ENCODE results near the gene LARGE1.

- no peak for TF ChIP-seq POLR2A (IDR thresholded peaks at IDR 0.05)
- TF ChIP-seq CTCF (IDR thresholded peaks at IDR 0.05) = no peak
Observed at GRCh38 chr22:33526434-33527107, 393.7 kb downstream of the LARGE1 start.
